SK-N-SH (cell line): ENCODE data around the gene PPP4C. TPM values are rescaled to one million over a fixed set of nuclear protein-coding genes. Genes with fewer than 3 reads are reported as not detected.
A peak's percentile ranks its signal among the peaks of the same experiment; 100 is the strongest.

Experiments used
- CTCF ChIA-PET: fragments of 300-600, 350-600 bp; formaldehyde crosslinking; extraction: SDS; loops from one replicate; lab custom pipeline; 2021; lab: Yijun Ruan, JAX
- POLR2A ChIA-PET: fragments of 350-600 bp; sonication (Branson Sonifier 250); formaldehyde crosslinking; extraction: SDS; loops from one replicate; lab custom pipeline; 2020; ENCODE audit warnings: antibody characterized with exemption, inconsistent platforms; lab: Yijun Ruan, JAX
- DNase-seq: peaks from one replicate; pipeline ENCODE4 v3.0.0; 2012
- H2AFZ ChIP-seq: fragments of 200-600 bp; sonication (generic); 2 replicates; pipeline ENCODE4 v1.8.1; 2016; ENCODE audit warnings: antibody characterized with exemption, mild to moderate bottlenecking, low read depth
- H3F3A ChIP-seq: fragments of 200-600 bp; sonication (generic); replicated peaks from 2 replicates; pipeline ENCODE3; 2016; ENCODE audit warnings: antibody characterized with exemption, mild to moderate bottlenecking; ENCODE audit not compliant: insufficient read depth
- H3K27ac ChIP-seq, 2 experiments: fragments of 200-500 bp in 1 of 2; fragments of 200-600 bp in 1 of 2; sonication (Bioruptor generic) in 1 of 2; sonication (generic), shearing (Covaris generic) in 1 of 2; 2 replicates each; pipeline versions ENCODE4 v1.5.1 to v1.6.1; 2014 to 2016; ENCODE audit warnings: low read depth in 2 of 2, inconsistent platforms in 1 of 2, low read length in 1 of 2, mild to moderate bottlenecking in 1 of 2, mixed read lengths in 1 of 2
- H3K27me3 ChIP-seq: fragments of 200-600 bp; sonication (generic), shearing (Covaris generic); 2 replicates; pipeline ENCODE4 v1.6.1; 2016; ENCODE audit warnings: mixed run types; ENCODE audit not compliant: insufficient read depth
- H3K36me3 ChIP-seq, 2 experiments: fragments of 200-500 bp in 1 of 2; fragments of 200-600 bp in 1 of 2; sonication (Bioruptor generic) in 1 of 2; sonication (generic) in 1 of 2; replicated peaks in 1 of 2; 2 replicates each; pipeline versions ENCODE3 to v1.5.1; 2014 to 2016; ENCODE audit warnings: low read length in 1 of 2, mild to moderate bottlenecking in 1 of 2; ENCODE audit not compliant: insufficient read depth in 2 of 2, control insufficient read depth in 1 of 2
- H3K4me1 ChIP-seq, 2 experiments: fragments of 200-500 bp in 1 of 2; fragments of 200-600 bp in 1 of 2; sonication (Bioruptor generic) in 1 of 2; sonication (generic), shearing (Covaris generic) in 1 of 2; 2 replicates each; pipeline versions ENCODE4 v1.5.1 to v1.6.1; 2014 to 2016; ENCODE audit warnings: low read depth in 1 of 2, low read length in 1 of 2, mixed run types in 1 of 2; ENCODE audit not compliant: insufficient read depth in 2 of 2, control insufficient read depth in 1 of 2
- H3K4me2 ChIP-seq: fragments of 200-600 bp; sonication (generic), shearing (Covaris generic); 2 replicates; pipeline ENCODE4 v1.6.1; 2017; ENCODE audit warnings: mixed run types
- H3K4me3 ChIP-seq, 2 experiments: fragments of 200-500 bp in 1 of 2; fragments of 200-600 bp in 1 of 2; sonication (Bioruptor generic) in 1 of 2; sonication (generic), shearing (Covaris generic) in 1 of 2; 2 replicates each; pipeline versions ENCODE4 v1.5.1 to v1.8.1; 2014 to 2016; ENCODE audit warnings: low read depth in 2 of 2, inconsistent platforms in 1 of 2, low read length in 1 of 2, mild to moderate bottlenecking in 1 of 2, mixed read lengths in 1 of 2, moderate library complexity in 1 of 2
- H3K79me2 ChIP-seq: fragments of 200-600 bp; sonication (generic); 2 replicates; pipeline ENCODE4 v1.8.1; 2017; ENCODE audit warnings: mild to moderate bottlenecking; ENCODE audit not compliant: insufficient read depth
- H3K9ac ChIP-seq: fragments of 200-600 bp; sonication (generic); 2 replicates; pipeline ENCODE4 v1.6.1; 2017; ENCODE audit warnings: mixed run types
- H3K9me2 ChIP-seq: fragments of 200-600 bp; sonication (generic); 2 replicates; pipeline ENCODE4 v1.6.1; 2017; ENCODE audit warnings: mixed run types
- H3K9me3 ChIP-seq: fragments of 200-600 bp; sonication (generic); 2 replicates; pipeline ENCODE4 v1.6.1; 2017; ENCODE audit warnings: mixed run types, mild to moderate bottlenecking, moderate library complexity
- H4K20me1 ChIP-seq: fragments of 200-600 bp; sonication (generic); 2 replicates; pipeline ENCODE4 v1.6.1; 2017; ENCODE audit warnings: mild to moderate bottlenecking, mixed run types; ENCODE audit not compliant: insufficient read depth
- EP300 ChIP-seq, 2 experiments: IDR thresholded peaks; 2 replicates each; pipeline versions ENCODE4 v1.4.0 to v1.6.1; 2012; ENCODE audit warnings: borderline replicate concordance in 1 of 2, low read depth in 1 of 2, low read length in 1 of 2
- FOSL2 ChIP-seq: IDR thresholded peaks from 2 replicates; pipeline ENCODE4 v1.4.0; 2012; ENCODE audit warnings: low read depth, mild to moderate bottlenecking, moderate library complexity, borderline replicate concordance
- GABPA ChIP-seq: IDR thresholded peaks from 2 replicates; pipeline ENCODE4 v1.4.0; 2012; ENCODE audit warnings: low read depth, mild to moderate bottlenecking
- MAX ChIP-seq: IDR thresholded peaks from 2 replicates; pipeline ENCODE4 v1.4.0; 2012; ENCODE audit warnings: low read depth
- MXI1 ChIP-seq: IDR thresholded peaks from 2 replicates; pipeline ENCODE4 v1.6.1; 2012; ENCODE audit warnings: mild to moderate bottlenecking, low read depth, low read length, improper control_type of control experiment
- NFIC ChIP-seq: IDR thresholded peaks from 2 replicates; pipeline ENCODE4 v1.4.0; 2012; ENCODE audit warnings: borderline replicate concordance
- NRF1 ChIP-seq: IDR thresholded peaks from 2 replicates; pipeline ENCODE4 v1.6.1; 2012; ENCODE audit warnings: low read depth, mild to moderate bottlenecking, low read length
- PBX3 ChIP-seq: IDR thresholded peaks from 2 replicates; pipeline ENCODE4; 2012
- SIN3A ChIP-seq: IDR thresholded peaks from 2 replicates; pipeline ENCODE4 v1.6.1; 2012; ENCODE audit warnings: low read depth, mild to moderate bottlenecking, low read length, moderate library complexity, borderline replicate concordance
- SMC3 ChIP-seq: IDR thresholded peaks from 2 replicates; pipeline ENCODE4 v1.6.1; 2012; ENCODE audit warnings: low read depth, low read length, improper control_type of control experiment
- TAF1 ChIP-seq: IDR thresholded peaks from 2 replicates; pipeline ENCODE4 v1.6.1; 2012; ENCODE audit warnings: low read depth, mild to moderate bottlenecking, low read length, moderate library complexity, borderline replicate concordance
- YY1 ChIP-seq: IDR thresholded peaks from 2 replicates; pipeline ENCODE4 v1.4.0; 2012; ENCODE audit warnings: low read depth, mild to moderate bottlenecking
- WGBS: methylation state at CpG from one replicate; pipeline ENCODE4 v1.1.6; 2017; ENCODE audit warnings: low lambda C conversion rate; 5-methylcytosine and 5-hydroxymethylcytosine counted together
- polyA plus RNA-seq, 3 experiments: library from polyadenylated mRNA; depleted of rRNA; stranded (reverse); fragments of >200 nt; gene quantifications; 2 replicates each; pipeline ENCODE4 v1.2.3, GENCODE V29; 2012

The PPP4C gene
- polyA plus RNA-seq, 1 of the 3 experiments (the other 2 are of a cell fraction) = 339 TPM

GRCh38 chr16:30121741-30122571 is 46.2 kb downstream of the PPP4C start (continued):
- no peak for TF ChIP-seq MAX
- TF ChIP-seq NFIC = no peak
- no peak for TF ChIP-seq EP300 (IDR thresholded peaks at IDR 0.05; ENCODE audit: borderline replicate concordance in 1 of 2, low read depth in 1 of 2, low read length in 1 of 2)
- TF ChIP-seq TAF1 = no peak
- TF ChIP-seq GABPA = no peak
- no peak for TF ChIP-seq PBX3

GRCh38 chr16:30122604-30123160 is 46.9 kb downstream of the PPP4C start:
- Histone ChIP-seq H4K20me1 (no peaks in the 10 kb centered on the region), H3K9me2 (no peaks in the 10 kb centered on the region), H2AFZ (peak overlapping the region; percentile 85; the same call in 1 of the 2 replicates), H3K4me1 (peaks cover 9 to 11% of the 10 kb centered on the region in 2 experiments; a peak in 3 of 4 replicates), H3K79me2 (no peaks in the 10 kb centered on the region), H3K27ac (peak overlapping the region in 1 of 2 experiments; percentile 54; a peak in 1 of 4 replicates), H3K36me3 (peaks cover 0 to 3% of the 10 kb centered on the region in 2 experiments), H3K27me3 (no peaks in the 10 kb centered on the region), H3K4me3 (peak overlapping the region; percentile 65 to 70), H3F3A (peaks cover 14% of the 10 kb centered on the region)
- 5% methylated on average over 29 of the region's 42 CpGs for WGBS
- no peak for DNase-seq
- TF ChIP-seq NRF1 = no peak
- TF ChIP-seq NFIC = no peak
- TF ChIP-seq YY1 = no peak
- no peak for TF ChIP-seq MAX
- no peak for TF ChIP-seq SIN3A
- no peak for TF ChIP-seq SMC3
- TF ChIP-seq MXI1 = peak; percentile 7; the same call in 1 of the 2 replicates
- TF ChIP-seq FOSL2 = no peak
- TF ChIP-seq, all 33 proteins: peak for 1
- POLR2A ChIA-PET = no interaction called here
- Histone ChIP-seq H3K4me2 (peak overlapping the region; percentile 97), H3K9ac (peak overlapping the region; percentile 68), H3K9me3 (no peaks in the 10 kb centered on the region)
- CTCF ChIA-PET = interaction anchor here (0.8 to 2.3 kb wide), 2 partner anchors 10 to 91 kb away, joined by 3 to 11 read pairs; partner anchors contain the start of gene GDPD3
